PC-9 (cell line): Measurements from ENCODE around the gene GULP1. TPM values are rescaled to one million over a fixed set of nuclear protein-coding genes. Genes with fewer than 3 reads are reported as not detected.

Experiments
- BruUV-seq: library from RNA; stranded (reverse); fragments of 400-500 nt; replicated peaks from 2 replicates; lab custom pipeline; 2021; lab: Mats Ljungman, UMichigan
- CTCF ChIA-PET: fragments of 300-600 bp; sonication (Branson Sonifier 250); formaldehyde crosslinking; loops from one replicate; lab custom pipeline; 2022; ENCODE audit warnings: antibody characterized with exemption; lab: Charles Lee
- POLR2A ChIA-PET: fragments of 300-600 bp; sonication (Branson Sonifier 250); formaldehyde crosslinking; loops from one replicate; lab custom pipeline; 2022; ENCODE audit warnings: antibody characterized with exemption; ENCODE audit not compliant: unreplicated experiment; lab: Charles Lee
- DNase-seq, 2 experiments: peaks; one replicate each; pipeline versions ENCODE4 v3.0.0 to v3.0.0-alpha.2; 2015 to 2022; ENCODE audit warnings: mixed read lengths in 1 of 2
- H2AFZ ChIP-seq: fragments of 200-600 bp; sonication (generic); 2 replicates; pipeline ENCODE4 v1.8.1; 2017; ENCODE audit warnings: antibody characterized with exemption
- H3F3A ChIP-seq: fragments of 200-600 bp; sonication (generic); 2 replicates; pipeline ENCODE4 v1.8.1; 2017; ENCODE audit warnings: antibody characterized with exemption, mild to moderate bottlenecking, low read depth; ENCODE audit not compliant: insufficient read depth
- H3K27ac ChIP-seq: fragments of 200-600 bp; sonication (generic); 2 replicates; pipeline ENCODE4 v1.6.1; 2016; ENCODE audit warnings: mixed run types
- H3K27me3 ChIP-seq: fragments of 200-600 bp; sonication (generic); 2 replicates; pipeline ENCODE4 v1.6.1; 2016; ENCODE audit warnings: low read depth, mixed run types; ENCODE audit not compliant: insufficient read depth
- H3K36me3 ChIP-seq: fragments of 200-600 bp; sonication (generic); 2 replicates; pipeline ENCODE4 v1.6.1; 2016; ENCODE audit warnings: low read depth, mixed run types
- H3K4me1 ChIP-seq: fragments of 200-600 bp; sonication (generic); replicated peaks from 2 replicates; pipeline ENCODE4 v1.6.1; 2016; ENCODE audit warnings: mixed run types; ENCODE audit not compliant: insufficient read depth
- H3K4me2 ChIP-seq: fragments of 200-600 bp; sonication (generic); 2 replicates; pipeline ENCODE4 v1.6.1; 2017; ENCODE audit warnings: mixed run types
- H3K4me3 ChIP-seq: fragments of 200-600 bp; sonication (generic); 2 replicates; pipeline ENCODE4 v1.6.1; 2016; ENCODE audit warnings: mixed run types
- H3K79me2 ChIP-seq: fragments of 200-600 bp; sonication (generic); 2 replicates; pipeline ENCODE4 v1.6.1; 2017; ENCODE audit warnings: low read depth, mixed run types
- H3K9me2 ChIP-seq: fragments of 200-600 bp; sonication (generic); 2 replicates; pipeline ENCODE4 v1.8.1; 2017; ENCODE audit warnings: mild to moderate bottlenecking; ENCODE audit not compliant: insufficient read depth
- H3K9me3 ChIP-seq: fragments of 200-600 bp; sonication (generic); 2 replicates; pipeline ENCODE4 v1.8.1; 2016; ENCODE audit warnings: low read depth; ENCODE audit not compliant: insufficient read depth
- H4K20me1 ChIP-seq: fragments of 200-600 bp; sonication (generic); 2 replicates; pipeline ENCODE4 v1.8.1; 2017; ENCODE audit not compliant: insufficient read depth
- CTCF ChIP-seq: fragments of 200-600 bp; sonication (generic); conservative IDR thresholded peaks from 2 replicates; pipeline ENCODE4 v1.6.1; 2017; ENCODE audit warnings: mixed run types, antibody characterized with exemption, mild to moderate bottlenecking, moderate library complexity
- EZH2 ChIP-seq: fragments of 200-600 bp; sonication (generic); IDR thresholded peaks from 2 replicates; pipeline ENCODE4 v1.8.0; 2017; ENCODE audit warnings: antibody characterized with exemption, low read depth
- intact Hi-C: fragments of 100-400 bp; cut with micrococcal nuclease; formaldehyde crosslinking; loops from one replicate; pipeline ENCODE4 v1.10.0; 2022; ENCODE audit not compliant: unreplicated experiment
- total RNA-seq: library from RNA; stranded (reverse); gene quantifications from 2 replicates; pipeline ENCODE4 v1.2.3, GENCODE V29; 2021

The GULP1 gene
- total RNA-seq, 1 experiment from 2014 or later, result 38.0 TPM

DNA sequence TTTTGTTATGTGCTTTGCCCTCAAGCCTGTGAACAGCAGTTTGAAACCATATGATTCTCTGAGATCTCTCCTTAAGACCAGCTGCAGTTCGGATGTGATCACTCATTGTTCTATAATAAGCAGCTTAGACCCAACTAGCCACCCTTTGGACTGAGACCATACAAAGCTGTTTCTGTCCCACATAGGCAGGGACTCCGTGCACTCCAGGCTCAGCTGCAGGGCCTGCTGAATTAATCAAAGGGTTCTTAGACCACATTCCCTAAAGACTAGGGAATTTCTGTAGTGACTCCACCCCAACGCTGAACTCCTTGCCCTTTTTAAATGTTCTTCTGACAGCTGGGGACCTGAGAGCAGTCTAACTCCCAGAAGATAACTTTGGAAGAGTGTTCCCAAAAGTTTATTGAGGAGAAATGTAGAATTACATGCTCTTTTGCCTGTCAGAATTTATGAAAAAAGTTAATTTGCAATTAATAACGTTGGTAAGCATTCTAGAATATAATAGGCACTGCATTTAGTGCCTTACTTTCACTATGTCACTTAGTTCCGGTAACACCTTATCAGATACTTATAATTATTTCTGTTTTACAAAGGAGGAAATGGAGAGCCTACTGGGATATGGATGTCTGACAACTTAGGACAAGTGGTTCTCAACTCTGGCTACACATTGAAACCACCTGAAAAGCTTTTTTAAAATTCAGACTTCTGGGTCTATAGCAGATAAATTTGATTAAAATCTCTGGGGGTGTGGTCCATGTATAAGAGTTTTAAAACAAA lies 42.3 kb downstream of the GULP1 start:
- no peak for DNase-seq
- TF ChIP-seq CTCF (no peak), EZH2 (no peak)
- intact Hi-C loops, result no loop called here
- H3K36me3 ChIP-seq, result no peaks in the 10 kb centered on the region
- H4K20me1 ChIP-seq, result no peaks in the 10 kb centered on the region
- no peak overlapping the region for H2AFZ ChIP-seq
- H3K4me1 ChIP-seq, result no peaks in the 10 kb centered on the region
- H3K27me3 ChIP-seq, result no peaks in the 10 kb centered on the region
- no peaks in the 10 kb centered on the region for H3K9me2 ChIP-seq
- ChIA-PET POLR2A (no interaction called here), CTCF (no interaction called here)
- H3F3A ChIP-seq, result no peaks in the 10 kb centered on the region
- no peaks in the 10 kb centered on the region for H3K79me2 ChIP-seq
- no peak overlapping the region for H3K27ac ChIP-seq
- no peak overlapping the region for H3K4me2 ChIP-seq
- no peak overlapping the region for H3K4me3 ChIP-seq
- no TSS peak for BruUV-seq
- H3K9me3 ChIP-seq, result no peaks in the 10 kb centered on the region

DNA sequence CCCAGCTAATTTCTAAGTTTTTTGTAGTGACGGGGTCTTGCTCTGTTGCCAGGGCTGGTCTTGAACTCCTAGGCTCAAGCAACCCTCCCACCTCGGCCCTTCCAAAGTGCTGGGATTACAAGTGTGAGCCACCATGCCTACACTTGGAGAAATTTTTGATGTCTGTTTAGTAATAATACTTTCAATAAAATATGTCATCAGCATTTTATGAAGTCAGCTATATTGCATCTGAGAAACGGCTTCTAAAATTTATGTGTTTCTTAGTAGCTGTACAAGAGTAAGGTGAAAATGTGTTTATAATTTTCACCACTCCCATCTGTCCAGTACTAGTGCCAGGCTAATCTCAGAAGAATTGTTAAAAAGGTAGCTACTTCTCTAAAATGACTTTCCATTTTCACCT lies 46.8 kb downstream of the GULP1 start:
- intact Hi-C loops, result no loop called here
- no peaks in the 10 kb centered on the region for H3K9me2 ChIP-seq
- CTCF ChIA-PET, result no interaction called here
- no peaks in the 10 kb centered on the region for H4K20me1 ChIP-seq
- H3K9me3 ChIP-seq, result no peaks in the 10 kb centered on the region
- no peak overlapping the region for H3K4me2 ChIP-seq
- H2AFZ ChIP-seq, result no peak overlapping the region
- BruUV-seq, result no TSS peak
- TF ChIP-seq CTCF (no peak), EZH2 (no peak)
- no peaks in the 10 kb centered on the region for H3K36me3 ChIP-seq
- DNase-seq, result no peak
- H3K79me2 ChIP-seq, result no peaks in the 10 kb centered on the region
- H3K4me3 ChIP-seq, result no peak overlapping the region
- H3K27me3 ChIP-seq, result no peaks in the 10 kb centered on the region
- no peaks in the 10 kb centered on the region for H3F3A ChIP-seq
- no peak overlapping the region for H3K27ac ChIP-seq
- H3K4me1 ChIP-seq, result no peaks in the 10 kb centered on the region
- POLR2A ChIA-PET, result no interaction called here

- Histone ChIP-seq H3K27ac (no peak overlapping the region), H3K9me2 (no peaks in the 10 kb centered on the region), H3K79me2 (no peaks in the 10 kb centered on the region), H3K4me2 (no peak overlapping the region), H3K4me1 (no peaks in the 10 kb centered on the region), H4K20me1 (no peaks in the 10 kb centered on the region), H3K9me3 (no peaks in the 10 kb centered on the region), H3F3A (no peaks in the 10 kb centered on the region), H2AFZ (no peak overlapping the region), H3K4me3 (no peak overlapping the region), H3K27me3 (no peaks in the 10 kb centered on the region), H3K36me3 (no peaks in the 10 kb centered on the region)
- no peak for DNase-seq
- intact Hi-C loops, result no loop called here
- CTCF ChIA-PET, result no interaction called here
- no peak for TF ChIP-seq CTCF
- TF ChIP-seq EZH2, result no peak
- no TSS peak for BruUV-seq
- POLR2A ChIA-PET, result no interaction called here
These were observed 48.6 kb downstream of the GULP1 start for GRCh38 chr2:188340257-188340656.
